Naive thymus-derived CD4-positive, alpha-beta T cell (primary cell): ENCODE results near the gene ATP8B4. TPM values are rescaled to one million over a fixed set of nuclear protein-coding genes. Genes with fewer than 3 reads are reported as not detected.

Experiments
- ATAC-seq: fragments of 150-1000 bp; cut with Tn5 transposase; 2 replicates; pipeline ENCODE4 v1.10.0; 2021; ENCODE audit warnings: mild to moderate bottlenecking, moderate library complexity
- CTCF ChIA-PET: fragments of 350-600 bp; sonication (Branson Sonifier 250); formaldehyde crosslinking; loops from one replicate; lab custom pipeline; 2021; ENCODE audit warnings: antibody characterized with exemption; lab: Charles Lee
- POLR2A ChIA-PET: fragments of 350-600 bp; sonication (Branson Sonifier 250); formaldehyde crosslinking; loops from one replicate; lab custom pipeline; 2021; ENCODE audit warnings: antibody characterized with exemption, inconsistent platforms; lab: Charles Lee
- DNase-seq, 9 donors: peaks; one replicate each; pipeline versions ENCODE4 v3.0.0 to v3.0.0-alpha.2; 2020 to 2022; ENCODE audit warnings: mixed read lengths in 1 of 9
- H3K27ac ChIP-seq: one replicate; pipeline ENCODE4 v1.7.0; 2013; ENCODE audit warnings: mild to moderate bottlenecking, low read depth, low read length, moderate library complexity
- H3K27me3 ChIP-seq, 2 donors: one replicate each; pipeline ENCODE4 v1.7.0; 2013; ENCODE audit warnings: low read length in 2 of 2, mild to moderate bottlenecking in 2 of 2, moderate library complexity in 2 of 2; ENCODE audit not compliant: control insufficient read depth in 2 of 2, insufficient read depth in 2 of 2
- H3K36me3 ChIP-seq, 3 experiments: 1 replicate in 2 of 3; 2 replicates in 1 of 3; pipeline ENCODE4 v1.7.0; 2013; ENCODE audit warnings: low read length in 3 of 3, mild to moderate bottlenecking in 3 of 3, moderate library complexity in 1 of 3; ENCODE audit not compliant: insufficient read depth in 3 of 3, control insufficient read depth in 2 of 3
- H3K4me1 ChIP-seq, 2 donors: one replicate each; pipeline ENCODE4 v1.7.0; 2013; ENCODE audit warnings: low read length in 2 of 2, mild to moderate bottlenecking in 2 of 2, moderate library complexity in 1 of 2; ENCODE audit not compliant: control insufficient read depth in 2 of 2, insufficient read depth in 2 of 2
- H3K4me3 ChIP-seq: 2 replicates; pipeline ENCODE4 v1.7.0; 2013; ENCODE audit warnings: mild to moderate bottlenecking, low read length
- H3K9me3 ChIP-seq, 3 experiments: 1 replicate in 2 of 3; 2 replicates in 1 of 3; pipeline ENCODE4 v1.7.0; 2013; ENCODE audit warnings: low read length in 3 of 3; ENCODE audit not compliant: control insufficient read depth in 2 of 3
- H3K27ac Mint-ChIP-seq, 9 donors: one replicate each; pipeline ENCODE4 v1.8.0; 2020 to 2022; ENCODE audit warnings: mixed read lengths in 9 of 9, mild to moderate bottlenecking in 8 of 9, moderate library complexity in 5 of 9, inconsistent platforms in 2 of 9
- H3K27me3 Mint-ChIP-seq, 5 donors: one replicate each; pipeline ENCODE4 v1.8.0; 2021 to 2022; ENCODE audit warnings: mixed read lengths in 5 of 5, mild to moderate bottlenecking in 1 of 5
- H3K36me3 Mint-ChIP-seq, 5 donors: one replicate each; pipeline ENCODE4 v1.8.0; 2020 to 2022; ENCODE audit warnings: mixed read lengths in 5 of 5, mild to moderate bottlenecking in 3 of 5, inconsistent platforms in 1 of 5
- H3K4me1 Mint-ChIP-seq, 7 donors: one replicate each; pipeline ENCODE4 v1.8.0; 2020 to 2022; ENCODE audit warnings: mixed read lengths in 7 of 7, mild to moderate bottlenecking in 3 of 7, inconsistent platforms in 1 of 7
- H3K4me3 Mint-ChIP-seq, 10 donors: one replicate each; pipeline ENCODE4 v1.8.0; 2020 to 2022; ENCODE audit warnings: mild to moderate bottlenecking in 10 of 10, mixed read lengths in 10 of 10, moderate library complexity in 6 of 10, inconsistent platforms in 2 of 10
- H3K9me3 Mint-ChIP-seq, 11 donors: one replicate each; pipeline ENCODE4 v1.8.0; 2020 to 2022; ENCODE audit warnings: mixed read lengths in 11 of 11, mild to moderate bottlenecking in 4 of 11, inconsistent platforms in 1 of 11, moderate library complexity in 1 of 11
- intact Hi-C, 2 donors: fragments of 100-400 bp; cut with micrococcal nuclease; formaldehyde crosslinking; loops; one replicate each; pipeline ENCODE4 v1.15.1; 2023
- polyA plus RNA-seq, 2 donors: library from polyadenylated mRNA; unstranded; fragments of 300-500 nt; fragmentation: Illumina TruSeq; gene quantifications; one replicate each; pipeline ENCODE4 v1.2.3, GENCODE V29; 2021
- total RNA-seq, 6 experiments: library from RNA in 5 of 6; stranded (reverse) in 5 of 6; gene quantifications; 1 replicate in 5 of 6; 2 replicates in 1 of 6; pipeline ENCODE4 v1.2.3 and lab custom pipeline; 2021 to 2026

Gene ATP8B4
- total and polyA plus RNA-seq, 7 experiments from 2014 or later, result 0.92 to 24.3 (median 5.0) TPM; not detected in 2

DNA sequence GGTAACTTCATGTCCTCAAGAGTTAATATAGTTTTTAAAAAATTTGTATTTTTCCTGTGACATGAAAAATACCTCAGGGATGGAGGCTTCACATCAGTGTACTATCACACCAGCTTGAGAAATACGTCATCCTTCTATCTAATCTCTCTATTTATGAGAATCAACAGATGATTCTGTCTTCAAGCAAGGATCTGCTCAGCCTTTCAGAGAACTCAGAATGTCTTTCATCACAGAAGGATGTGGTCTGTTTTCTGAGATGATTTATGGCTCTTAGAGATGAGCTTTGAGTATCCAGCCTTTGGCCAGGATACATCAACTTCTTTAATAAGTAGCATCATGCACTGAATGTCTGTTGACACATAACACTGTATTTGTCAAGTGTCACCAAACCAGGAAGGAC lies 304.3 kb downstream of the ATP8B4 start:
- peaks cover 0 to 5% (median 0%) of the 10 kb centered on the region in 11 donors for H3K9me3 Mint-ChIP-seq
- H3K27ac Mint-ChIP-seq, result no peak overlapping the region
- ATAC-seq (no peak), DNase-seq (no peak)
- no peaks in the 10 kb centered on the region for H3K9me3 ChIP-seq
- H3K4me1 Mint-ChIP-seq, result peaks cover 0 to 7% (median 0%) of the 10 kb centered on the region in 7 donors
- intact Hi-C loops, result no loop called here
- no peaks in the 10 kb centered on the region for H3K4me1 ChIP-seq
- H3K36me3 Mint-ChIP-seq, result no peaks in the 10 kb centered on the region
- H3K4me3 Mint-ChIP-seq, result no peak overlapping the region
- ChIA-PET POLR2A (no interaction called here), CTCF (no interaction called here)
- no peaks in the 10 kb centered on the region for H3K27me3 ChIP-seq
- H3K27me3 Mint-ChIP-seq, result peaks cover 0 to 15% (median 4%) of the 10 kb centered on the region in 5 donors
- no peak overlapping the region for H3K27ac ChIP-seq
- no peak overlapping the region for H3K4me3 ChIP-seq
- no peaks in the 10 kb centered on the region for H3K36me3 ChIP-seq

- Mint-ChIP-seq H3K4me1 (peaks cover 0 to 7% (median 0%) of the 10 kb centered on the region in 7 donors), H3K27me3 (peaks cover 0 to 14% (median 4%) of the 10 kb centered on the region in 5 donors), H3K4me3 (no peak overlapping the region), H3K27ac (no peak overlapping the region), H3K36me3 (no peaks in the 10 kb centered on the region), H3K9me3 (peaks cover 0 to 2% (median 0%) of the 10 kb centered on the region in 11 donors)
- POLR2A ChIA-PET, result no interaction called here
- Histone ChIP-seq H3K27me3 (no peaks in the 10 kb centered on the region), H3K9me3 (no peaks in the 10 kb centered on the region), H3K36me3 (no peaks in the 10 kb centered on the region), H3K4me1 (no peaks in the 10 kb centered on the region), H3K4me3 (no peak overlapping the region), H3K27ac (no peak overlapping the region)
- no peak for DNase-seq
- no peak for ATAC-seq
- CTCF ChIA-PET, result no interaction called here
- intact Hi-C loops, result no loop called here
These were observed 305.4 kb downstream of the ATP8B4 start for GRCh38 chr15:49813625-49814024.

DNA sequence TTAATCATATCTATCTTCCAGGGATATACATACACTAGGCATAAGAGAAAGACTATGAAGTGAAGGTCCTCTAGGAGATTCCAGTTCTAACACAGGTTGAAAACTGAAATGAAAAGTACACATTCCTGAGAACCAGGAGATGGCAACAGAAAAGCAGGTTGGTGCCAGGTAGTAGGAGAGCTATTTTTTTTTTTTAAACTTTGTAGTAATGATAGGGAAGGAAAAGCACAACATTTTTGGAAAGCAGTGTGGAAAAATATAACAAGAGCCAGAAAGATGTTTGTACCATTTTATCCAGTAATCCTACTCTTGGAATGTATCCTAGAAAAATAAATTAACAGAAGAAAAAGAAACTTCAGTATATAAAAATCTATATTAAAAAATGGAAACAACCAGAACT lies 308.3 kb downstream of the ATP8B4 start:
- ATAC-seq, result no peak
- Histone ChIP-seq H3K36me3 (no peaks in the 10 kb centered on the region), H3K4me3 (no peak overlapping the region), H3K27me3 (no peaks in the 10 kb centered on the region), H3K27ac (no peak overlapping the region), H3K4me1 (no peaks in the 10 kb centered on the region), H3K9me3 (no peaks in the 10 kb centered on the region)
- peaks cover 0 to 2% (median 0%) of the 10 kb centered on the region in 11 donors for H3K9me3 Mint-ChIP-seq
- no peak overlapping the region for H3K27ac Mint-ChIP-seq
- DNase-seq, result no peak
- intact Hi-C loops, result no loop called here
- POLR2A ChIA-PET, result no interaction called here
- no peaks in the 10 kb centered on the region for H3K36me3 Mint-ChIP-seq
- peaks cover 0 to 1% (median 0%) of the 10 kb centered on the region in 7 donors for H3K4me1 Mint-ChIP-seq
- H3K4me3 Mint-ChIP-seq, result no peak overlapping the region
- peaks cover 0 to 16% (median 8%) of the 10 kb centered on the region in 5 donors for H3K27me3 Mint-ChIP-seq
- CTCF ChIA-PET, result interaction anchor here (0.6 kb wide), 1 partner anchor 851 kb away, joined by 3 read pairs; no protein-coding TSS in a partner anchor

DNA sequence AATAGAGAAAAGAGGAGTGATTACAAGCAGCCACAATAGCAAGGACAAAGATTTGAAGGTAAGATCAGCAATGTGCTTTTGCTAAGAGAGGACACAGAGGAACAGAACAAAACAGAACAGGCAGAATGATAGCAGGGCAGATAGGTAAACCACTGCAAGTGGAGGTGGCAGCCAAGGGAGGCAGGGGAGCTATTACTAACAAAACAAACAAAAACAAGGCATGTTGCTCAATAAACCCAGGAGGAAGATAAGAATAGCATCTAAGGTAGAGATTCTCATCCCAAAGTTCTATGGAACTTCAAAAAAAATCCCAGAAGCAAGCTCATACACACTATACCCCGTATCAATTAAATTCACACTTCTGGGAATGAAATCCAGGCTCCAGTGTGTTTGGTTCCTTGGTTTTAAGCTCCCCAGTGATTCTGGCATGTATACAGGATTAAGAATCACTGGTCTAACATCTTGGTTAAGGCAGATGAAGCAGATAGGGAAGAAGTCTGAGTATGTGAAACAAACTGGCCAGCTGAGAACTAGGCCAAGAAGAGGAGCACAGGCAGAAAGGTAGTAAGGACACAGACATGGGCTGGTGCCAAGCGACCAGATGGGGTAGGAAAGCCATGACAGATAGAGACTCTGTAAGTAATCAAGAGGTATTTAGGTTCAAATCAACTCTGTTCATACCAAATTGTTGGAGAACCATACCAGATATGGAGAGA lies 309.0 kb downstream of the ATP8B4 start:
- ChIA-PET CTCF (no interaction called here), POLR2A (no interaction called here)
- ATAC-seq (no peak), DNase-seq (no peak)
- no peaks in the 10 kb centered on the region for H3K9me3 ChIP-seq
- no peak overlapping the region for H3K4me3 Mint-ChIP-seq
- peaks cover 0 to 16% (median 10%) of the 10 kb centered on the region in 5 donors for H3K27me3 Mint-ChIP-seq
- intact Hi-C loops, result no loop called here
- H3K27ac ChIP-seq, result no peak overlapping the region
- H3K27ac Mint-ChIP-seq, result no peak overlapping the region
- H3K36me3 Mint-ChIP-seq, result no peaks in the 10 kb centered on the region
- no peaks in the 10 kb centered on the region for H3K27me3 ChIP-seq
- no peaks in the 10 kb centered on the region for H3K4me1 ChIP-seq
- peaks cover 0 to 4% (median under 1%) of the 10 kb centered on the region in 11 donors for H3K9me3 Mint-ChIP-seq
- H3K4me1 Mint-ChIP-seq, result no peaks in the 10 kb centered on the region
- no peaks in the 10 kb centered on the region for H3K36me3 ChIP-seq
- H3K4me3 ChIP-seq, result no peak overlapping the region

- no peak overlapping the region for H3K27ac Mint-ChIP-seq
- peaks cover 2 to 19% (median 6%) of the 10 kb centered on the region in 11 donors for H3K9me3 Mint-ChIP-seq
- ATAC-seq (no peak), DNase-seq (no peak)
- peaks cover under 1 to 16% (median 10%) of the 10 kb centered on the region in 5 donors for H3K27me3 Mint-ChIP-seq
- no peaks in the 10 kb centered on the region for H3K4me1 ChIP-seq
- H3K27ac ChIP-seq, result no peak overlapping the region
- H3K36me3 Mint-ChIP-seq, result peaks cover 0 to 4% (median 0%) of the 10 kb centered on the region in 5 donors
- intact Hi-C loops, result no loop called here
- no peaks in the 10 kb centered on the region for H3K9me3 ChIP-seq
- no peaks in the 10 kb centered on the region for H3K27me3 ChIP-seq
- ChIA-PET CTCF (no interaction called here), POLR2A (no interaction called here)
- H3K4me1 Mint-ChIP-seq, result no peaks in the 10 kb centered on the region
- no peaks in the 10 kb centered on the region for H3K36me3 ChIP-seq
- H3K4me3 Mint-ChIP-seq, result no peak overlapping the region
- H3K4me3 ChIP-seq, result no peak overlapping the region
These were observed 310.7 kb downstream of the ATP8B4 start for GRCh38 chr15:49808341-49808740.

Other genes with a start within 250 kb of the ATP8B4 start
- gene SLC27A2, start 63.0 kb upstream of the ATP8B4 start, total RNA-seq, result 10 to 100 TPM in 1 of 5 experiments, under 1 TPM in 4; 0.34 to 28.2 (median 0.54) TPM
- under 1 TPM; 0.17 to 0.38 TPM for gene SLC27A2, start 63.0 kb upstream of the ATP8B4 start, polyA plus RNA-seq
- 10 to 100 TPM in 2 of 5 experiments, under 1 TPM in 1, not detected in 2; 0.19 to 81.2 (median 35.1) TPM for gene HDC, start 146.5 kb upstream of the ATP8B4 start, total RNA-seq
- not detected for gene HDC, start 146.5 kb upstream of the ATP8B4 start, polyA plus RNA-seq
- 10 to 100 TPM; 14.7 to 42.7 (median 16.8) TPM for gene GABPB1, start 236.0 kb upstream of the ATP8B4 start, total RNA-seq
- gene GABPB1, start 236.0 kb upstream of the ATP8B4 start, polyA plus RNA-seq, result 10 to 100 TPM; 21.6 to 29.6 TPM